HepG2 (cell line): ENCODE results near the gene RAB20. TPM values are rescaled to one million over a fixed set of nuclear protein-coding genes. Genes with fewer than 3 reads are reported as not detected.

Experiments used
- ATAC-seq: fragments of 200-7000 bp; cut with Tn5 transposase; 3 replicates; pipeline ENCODE4 v1.9.1; 2020; ENCODE audit warnings: mild to moderate bottlenecking, moderate library complexity
- BruUV-seq: library from RNA; stranded (reverse); fragments of 400-500 nt; replicated peaks from 2 replicates; lab custom pipeline; 2021; lab: Mats Ljungman, UMichigan
- CTCF ChIA-PET: fragments of 300-600 bp; formaldehyde crosslinking; extraction: SDS; loops from one replicate; lab custom pipeline; 2021; ENCODE audit warnings: low total read pairs, inconsistent platforms, low intra/inter-chr PET ratio; lab: Yijun Ruan, JAX
- POLR2A ChIA-PET: fragments of 350-600 bp; sonication (Branson Sonifier 250); formaldehyde crosslinking; loops from one replicate; lab custom pipeline; 2020; ENCODE audit warnings: antibody characterized with exemption, inconsistent platforms; lab: Yijun Ruan, JAX
- DNase-seq: peaks from one replicate; pipeline ENCODE4 v3.0.0-alpha.2; 2015; ENCODE audit warnings: low spot score
- FAIRE-seq: peaks from 3 replicates; lab custom pipeline; 2011; peaks lifted over from hg19 to GRCh38; lab: Jason Lieb, UNC
- H2AFZ ChIP-seq: one replicate; pipeline ENCODE4 v1.6.1; 2011; ENCODE audit warnings: low read length, inconsistent platforms
- H3K27ac ChIP-seq: fragments of 300-600 bp; 3 replicates; pipeline ENCODE4 v1.8.0; 2011; ENCODE audit warnings: mixed run types, mild to moderate bottlenecking, mixed read lengths, low read length, inconsistent platforms; ENCODE audit not compliant: insufficient read depth; ENCODE audit errors: extremely low read length
- H3K27me3 ChIP-seq, 2 experiments: fragments of 200-600 bp in 1 of 2; 2 replicates in 1 of 2; 3 replicates in 1 of 2; pipeline versions ENCODE4 v1.6.0 to v1.8.0; 2011; ENCODE audit warnings: low read length in 2 of 2, mild to moderate bottlenecking in 2 of 2, moderate library complexity in 2 of 2, inconsistent platforms in 1 of 2; ENCODE audit not compliant: insufficient read depth in 2 of 2, control insufficient read depth in 1 of 2
- H3K36me3 ChIP-seq, 2 experiments: fragments of 200-600 bp in 1 of 2; replicated peaks in 1 of 2; 2 replicates in 1 of 2; 3 replicates in 1 of 2; pipeline versions ENCODE4 v1.5.1 to v1.8.0; 2011; ENCODE audit warnings: low read length in 2 of 2, inconsistent platforms in 1 of 2; ENCODE audit not compliant: insufficient read depth in 2 of 2, control insufficient read depth in 1 of 2
- H3K4me1 ChIP-seq: 2 replicates; pipeline ENCODE4 v1.5.1; 2012; ENCODE audit warnings: low read length, inconsistent platforms; ENCODE audit not compliant: insufficient read depth
- H3K4me2 ChIP-seq: 2 replicates; pipeline ENCODE4 v1.6.0; 2011; ENCODE audit warnings: low read depth, low read length, inconsistent platforms
- H3K4me3 ChIP-seq, 3 experiments: fragments of 200-600 bp in 1 of 3; sonication (generic), shearing (Covaris generic) in 1 of 3; replicated peaks in 1 of 3; 2 replicates each; pipeline ENCODE4 v1.5.1; 2011 to 2016; ENCODE audit warnings: low read length in 3 of 3, inconsistent platforms in 2 of 3, low read depth in 2 of 3, mild to moderate bottlenecking in 2 of 3, control low read depth in 1 of 3, mixed read lengths in 1 of 3; ENCODE audit not compliant: insufficient read depth in 1 of 3
- H3K79me2 ChIP-seq: one replicate; pipeline ENCODE4 v1.6.1; 2011; ENCODE audit warnings: low read length, inconsistent platforms; ENCODE audit not compliant: insufficient read depth
- H3K9ac ChIP-seq: 2 replicates; pipeline ENCODE4 v1.6.0; 2011; ENCODE audit warnings: mild to moderate bottlenecking, low read depth, low read length, inconsistent platforms; ENCODE audit not compliant: insufficient read depth
- H3K9me3 ChIP-seq: 2 replicates; pipeline ENCODE4 v1.5.1; 2012; ENCODE audit warnings: mild to moderate bottlenecking, low read length
- H4K20me1 ChIP-seq: 2 replicates; pipeline ENCODE4 v1.6.0; 2011; ENCODE audit warnings: inconsistent platforms, mild to moderate bottlenecking, low read length, moderate library complexity; ENCODE audit not compliant: insufficient read depth
- ELF1 ChIP-seq: sonication (generic); formaldehyde crosslinking; IDR thresholded peaks from 2 replicates; pipeline ENCODE4 v1.4.0; 2020; ENCODE audit warnings: missing genetic modification reagents
- ETV6 ChIP-seq: sonication (generic); formaldehyde crosslinking; conservative IDR thresholded peaks from 2 replicates; pipeline ENCODE4 v1.4.0; 2020; ENCODE audit warnings: missing genetic modification reagents
- HNF4G ChIP-seq, 2 experiments: sonication (generic) in 1 of 2; formaldehyde crosslinking in 1 of 2; IDR thresholded peaks; 2 replicates each; pipeline versions ENCODE4 v1.4.0 to v1.6.1; 2011 to 2020; ENCODE audit warnings: borderline replicate concordance in 2 of 2, low read depth in 2 of 2, mild to moderate bottlenecking in 2 of 2, low read length in 1 of 2, missing genetic modification reagents in 1 of 2, moderate library complexity in 1 of 2
- HNRNPL ChIP-seq: fragments of 200-400 bp; formaldehyde crosslinking; IDR thresholded peaks from 2 replicates; pipeline ENCODE4 v1.6.1; 2017; ENCODE audit warnings: mild to moderate bottlenecking, low read depth, low read length
- LCORL ChIP-seq, 2 experiments: fragments of 450-650 bp in 1 of 2; sonication (generic) in 1 of 2; formaldehyde crosslinking in 1 of 2; IDR thresholded peaks; 2 replicates each; pipeline versions ENCODE4 v1.5.0 to v1.6.1; 2017 to 2020; ENCODE audit warnings: antibody characterized with exemption in 1 of 2, missing genetic modification reagents in 1 of 2
- U2AF2 ChIP-seq: fragments of 200-400 bp; formaldehyde crosslinking; IDR thresholded peaks from 2 replicates; pipeline ENCODE4 v1.6.1; 2017; ENCODE audit warnings: low read depth, mild to moderate bottlenecking, low read length
- ZFX ChIP-seq: sonication (generic); formaldehyde crosslinking; IDR thresholded peaks from 2 replicates; pipeline ENCODE4 v1.4.0; 2020; ENCODE audit warnings: mild to moderate bottlenecking, low read depth, missing genetic modification reagents, moderate library complexity
- ZKSCAN8 ChIP-seq: IDR thresholded peaks from 2 replicates; pipeline ENCODE4 v1.6.1; 2016; ENCODE audit warnings: borderline replicate concordance, missing genetic modification reagents, missing compliant biosample characterization
- ZNF24 ChIP-seq: fragments of 450-650 bp; IDR thresholded peaks from 2 replicates; pipeline ENCODE4 v1.6.1; 2017; ENCODE audit warnings: antibody characterized with exemption, mild to moderate bottlenecking
- ZNF749 ChIP-seq: sonication (generic); formaldehyde crosslinking; IDR thresholded peaks from 2 replicates; pipeline ENCODE4 v1.8.0; 2022; ENCODE audit warnings: mild to moderate bottlenecking, missing genetic modification reagents, moderate library complexity, borderline replicate concordance
- ZNF780A ChIP-seq: sonication (generic); formaldehyde crosslinking; IDR thresholded peaks from 2 replicates; pipeline ENCODE4 v1.8.0; 2022; ENCODE audit warnings: mild to moderate bottlenecking, missing genetic modification reagents, moderate library complexity
- WGBS: methylation state at CpG from one replicate; pipeline ENCODE4 v1.1.6; 2017; ENCODE audit warnings: low lambda C conversion rate; 5-methylcytosine and 5-hydroxymethylcytosine counted together
- in situ Hi-C: cut with HindIII; loops from 2 replicates; pipeline ENCODE4 v1.10.0; 2017; ENCODE audit warnings: low pct_unique_long_range_greater_than_20kb; ENCODE audit not compliant: extremely low pct_ligation_motif_present
- intact Hi-C: fragments of 100-400 bp; cut with micrococcal nuclease; formaldehyde crosslinking; loops from one replicate; pipeline ENCODE4 v1.10.0; 2022; ENCODE audit not compliant: unreplicated experiment
- polyA plus RNA-seq, 8 experiments: library from polyadenylated mRNA; depleted of rRNA in 3 of 8; stranded (reverse) in 7 of 8; unstranded in 1 of 8; fragments of >200 nt; fragmentation: Illumina TruSeq in 4 of 8; extraction: Trizol in 4 of 8; gene quantifications; 2 replicates each; pipeline versions ENCODE4 v1.2.1 to v1.2.3, GENCODE V29; 2011 to 2016; ENCODE audit warnings: low read depth in 4 of 8, missing spikeins in 1 of 8, mixed read lengths in 1 of 8; ENCODE audit not compliant: insufficient read depth in 1 of 8
- total RNA-seq, 5 experiments: library from RNA; depleted of rRNA; stranded (reverse); fragments of >200 nt; fragmentation: Illumina TruSeq; extraction: Trizol; gene quantifications; 2 replicates each; pipeline ENCODE4 v1.2.3, GENCODE V29; 2016; ENCODE audit warnings: low read depth in 1 of 5
- TF ChIP-seq, protein P1 (sequence below): sonication (generic); formaldehyde crosslinking; IDR thresholded peaks from 2 replicates; pipeline ENCODE4 v1.9.0; 2022; ENCODE audit warnings: missing genetic modification reagents, mild to moderate bottlenecking, borderline replicate concordance
- TF ChIP-seq, protein P2 (sequence below): IDR thresholded peaks from 2 replicates; pipeline ENCODE4 v1.6.1; 2016; ENCODE audit warnings: missing compliant biosample characterization, missing genetic modification reagents, borderline replicate concordance
- TF ChIP-seq, protein P3 (sequence below): sonication (generic); formaldehyde crosslinking; IDR thresholded peaks from 2 replicates; pipeline ENCODE4 v1.5.1; 2020; ENCODE audit warnings: mild to moderate bottlenecking, missing genetic modification reagents, moderate library complexity

RAB20 gene
- total and polyA plus RNA-seq, 2 of the 13 experiments (the other 11 are each of a cell fraction or from before 2014, with no cell fraction given): 15.6 to 30.5 TPM

DNA sequence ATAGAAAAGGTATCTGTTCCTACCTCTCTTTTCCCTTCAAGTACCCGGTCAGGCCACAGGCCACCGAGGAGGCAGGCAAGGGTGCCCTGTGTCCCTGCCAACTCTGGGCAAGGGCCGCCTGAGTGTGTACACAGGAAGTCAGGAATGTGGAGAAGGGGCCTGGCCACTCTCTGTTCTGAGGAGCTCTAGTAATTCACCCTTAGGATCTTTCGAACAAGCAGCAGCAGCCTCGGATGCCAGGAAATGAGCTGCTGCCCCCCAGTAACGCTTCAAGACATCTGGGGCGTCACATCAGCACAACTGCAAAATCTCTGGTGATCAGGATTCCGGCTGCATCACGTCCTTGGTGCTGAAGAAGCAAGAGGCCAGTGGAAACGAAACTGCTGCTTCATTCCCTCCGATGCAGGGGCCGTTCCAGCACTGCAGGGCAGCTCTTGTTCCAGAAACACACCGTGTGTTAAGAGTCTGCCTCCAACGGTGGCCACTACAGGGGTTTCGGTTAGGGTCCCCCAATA, 2.0 kb downstream of the RAB20 start (continued):
- TF ChIP-seq ETV6 (CRISPR knock-in tag) (no peak), HNF4G (IDR thresholded peaks at IDR 0.05; ENCODE audit: borderline replicate concordance, low read depth, low read length) (no peak), HNF4G (CRISPR knock-in tag; IDR thresholded peaks at IDR 0.05; ENCODE audit: borderline replicate concordance, low read depth) (no peak), ZFX (peak; percentile 29; the same call in 1 of the 2 replicates), ELF1 (CRISPR knock-in tag) (no peak), ZNF24 (no peak), HNRNPL (0 out of 2 replicates have a peak, but pooled peaks have one; percentile 77)
- TF ChIP-seq, protein P1, sequence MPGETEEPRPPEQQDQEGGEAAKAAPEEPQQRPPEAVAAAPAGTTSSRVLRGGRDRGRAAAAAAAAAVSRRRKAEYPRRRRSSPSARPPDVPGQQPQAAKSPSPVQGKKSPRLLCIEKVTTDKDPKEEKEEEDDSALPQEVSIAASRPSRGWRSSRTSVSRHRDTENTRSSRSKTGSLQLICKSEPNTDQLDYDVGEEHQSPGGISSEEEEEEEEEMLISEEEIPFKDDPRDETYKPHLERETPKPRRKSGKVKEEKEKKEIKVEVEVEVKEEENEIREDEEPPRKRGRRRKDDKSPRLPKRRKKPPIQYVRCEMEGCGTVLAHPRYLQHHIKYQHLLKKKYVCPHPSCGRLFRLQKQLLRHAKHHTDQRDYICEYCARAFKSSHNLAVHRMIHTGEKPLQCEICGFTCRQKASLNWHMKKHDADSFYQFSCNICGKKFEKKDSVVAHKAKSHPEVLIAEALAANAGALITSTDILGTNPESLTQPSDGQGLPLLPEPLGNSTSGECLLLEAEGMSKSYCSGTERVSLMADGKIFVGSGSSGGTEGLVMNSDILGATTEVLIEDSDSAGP: peak; percentile 24; the same call in 1 of the 2 replicates

DNA sequence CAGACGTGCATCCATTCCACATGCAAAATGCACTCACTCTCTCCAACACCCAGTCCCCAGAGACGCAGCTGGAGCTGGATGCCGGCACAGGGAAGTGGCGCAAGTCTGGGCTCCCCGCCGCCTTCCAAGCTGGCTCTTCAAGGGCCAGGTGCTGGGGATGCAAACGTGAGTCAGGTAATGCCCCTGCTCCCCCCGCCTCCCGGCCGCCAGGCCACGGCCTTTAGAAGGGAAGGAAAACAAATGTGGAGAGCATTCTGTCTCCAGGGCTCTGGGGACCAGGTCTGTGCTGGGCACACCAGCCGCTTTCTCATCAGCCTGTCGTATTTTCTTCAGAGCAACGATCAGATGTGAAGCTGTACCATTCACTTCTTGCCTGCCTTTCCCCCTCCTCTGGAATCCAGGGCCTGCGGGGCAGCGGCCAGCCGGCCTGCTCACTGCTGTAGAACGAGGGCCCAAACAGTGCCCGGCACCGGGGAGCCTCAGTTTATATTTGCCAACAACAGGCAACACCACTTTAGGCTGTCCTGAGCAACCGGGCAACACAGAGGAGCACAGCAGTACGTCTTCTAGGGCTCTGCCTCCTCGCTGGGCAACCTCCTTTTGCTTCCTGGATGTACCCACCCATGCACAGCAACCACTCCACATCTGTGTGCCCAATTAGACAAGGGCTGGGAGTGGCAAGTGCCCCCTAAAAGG, 3.8 kb downstream of the RAB20 start:
- ATAC-seq (no peak), FAIRE-seq (no peak), DNase-seq (no peak)
- intact Hi-C loops (no loop called here), in situ Hi-C loops (no loop called here)
- Histone ChIP-seq H3K4me3 (no peak overlapping the region), H3K4me2 (peak overlapping the region; percentile 36; the same call in 1 of the 2 replicates), H3K4me1 (peaks cover 77% of the 10 kb centered on the region), H3K79me2 (peaks cover 86% of the 10 kb centered on the region), H3K36me3 (peaks cover 2 to 5% of the 10 kb centered on the region in 2 experiments; a peak in 3 of 5 replicates), H3K27ac (no peak overlapping the region), H3K9ac (no peak overlapping the region), H4K20me1 (peaks cover 22% of the 10 kb centered on the region; the same call in 1 of the 2 replicates), H3K27me3 (no peaks in the 10 kb centered on the region; a peak in 1 of 5 replicates), H3K9me3 (no peaks in the 10 kb centered on the region), H2AFZ (no peak overlapping the region)
- ChIA-PET POLR2A (no interaction called here), CTCF (no interaction called here)
- BruUV-seq: no TSS peak
- 74% methylated on average over 12 of the region's 23 CpGs for WGBS
- TF ChIP-seq, protein P2, sequence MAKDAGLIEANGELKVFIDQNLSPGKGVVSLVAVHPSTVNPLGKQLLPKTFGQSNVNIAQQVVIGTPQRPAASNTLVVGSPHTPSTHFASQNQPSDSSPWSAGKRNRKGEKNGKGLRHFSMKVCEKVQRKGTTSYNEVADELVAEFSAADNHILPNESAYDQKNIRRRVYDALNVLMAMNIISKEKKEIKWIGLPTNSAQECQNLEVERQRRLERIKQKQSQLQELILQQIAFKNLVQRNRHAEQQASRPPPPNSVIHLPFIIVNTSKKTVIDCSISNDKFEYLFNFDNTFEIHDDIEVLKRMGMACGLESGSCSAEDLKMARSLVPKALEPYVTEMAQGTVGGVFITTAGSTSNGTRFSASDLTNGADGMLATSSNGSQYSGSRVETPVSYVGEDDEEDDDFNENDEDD (CRISPR knock-in tag): no peak
- TF ChIP-seq ZNF780A (CRISPR knock-in tag) (no peak), U2AF2 (no peak), ZFX (peak; percentile 31; the same call in 1 of the 2 replicates), ZKSCAN8 (no peak), LCORL (IDR thresholded peaks at IDR 0.05) (no peak), LCORL (CRISPR knock-in tag; IDR thresholded peaks at IDR 0.05) (no peak), ZNF749 (CRISPR knock-in tag) (no peak)
- TF ChIP-seq, protein P3, sequence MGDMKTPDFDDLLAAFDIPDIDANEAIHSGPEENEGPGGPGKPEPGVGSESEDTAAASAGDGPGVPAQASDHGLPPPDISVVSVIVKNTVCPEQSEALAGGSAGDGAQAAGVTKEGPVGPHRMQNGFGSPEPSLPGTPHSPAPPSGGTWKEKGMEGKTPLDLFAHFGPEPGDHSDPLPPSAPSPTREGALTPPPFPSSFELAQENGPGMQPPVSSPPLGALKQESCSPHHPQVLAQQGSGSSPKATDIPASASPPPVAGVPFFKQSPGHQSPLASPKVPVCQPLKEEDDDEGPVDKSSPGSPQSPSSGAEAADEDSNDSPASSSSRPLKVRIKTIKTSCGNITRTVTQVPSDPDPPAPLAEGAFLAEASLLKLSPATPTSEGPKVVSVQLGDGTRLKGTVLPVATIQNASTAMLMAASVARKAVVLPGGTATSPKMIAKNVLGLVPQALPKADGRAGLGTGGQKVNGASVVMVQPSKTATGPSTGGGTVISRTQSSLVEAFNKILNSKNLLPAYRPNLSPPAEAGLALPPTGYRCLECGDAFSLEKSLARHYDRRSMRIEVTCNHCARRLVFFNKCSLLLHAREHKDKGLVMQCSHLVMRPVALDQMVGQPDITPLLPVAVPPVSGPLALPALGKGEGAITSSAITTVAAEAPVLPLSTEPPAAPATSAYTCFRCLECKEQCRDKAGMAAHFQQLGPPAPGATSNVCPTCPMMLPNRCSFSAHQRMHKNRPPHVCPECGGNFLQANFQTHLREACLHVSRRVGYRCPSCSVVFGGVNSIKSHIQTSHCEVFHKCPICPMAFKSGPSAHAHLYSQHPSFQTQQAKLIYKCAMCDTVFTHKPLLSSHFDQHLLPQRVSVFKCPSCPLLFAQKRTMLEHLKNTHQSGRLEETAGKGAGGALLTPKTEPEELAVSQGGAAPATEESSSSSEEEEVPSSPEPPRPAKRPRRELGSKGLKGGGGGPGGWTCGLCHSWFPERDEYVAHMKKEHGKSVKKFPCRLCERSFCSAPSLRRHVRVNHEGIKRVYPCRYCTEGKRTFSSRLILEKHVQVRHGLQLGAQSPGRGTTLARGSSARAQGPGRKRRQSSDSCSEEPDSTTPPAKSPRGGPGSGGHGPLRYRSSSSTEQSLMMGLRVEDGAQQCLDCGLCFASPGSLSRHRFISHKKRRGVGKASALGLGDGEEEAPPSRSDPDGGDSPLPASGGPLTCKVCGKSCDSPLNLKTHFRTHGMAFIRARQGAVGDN (CRISPR knock-in tag): peak; percentile 60
